K562 (cell line): ENCODE data around the gene MYO10.

Experiments used
- CGGBP1 ChIP-seq: fragments of 250-450 bp; sonication (Bioruptor Pico); IDR thresholded peaks from 2 replicates; pipeline ENCODE4 v1.9.0; 2021; ENCODE audit warnings: mild to moderate bottlenecking
- CTCF ChIP-seq, 3 experiments: IDR thresholded peaks in 2 of 3; conservative IDR thresholded peaks in 1 of 3; 2 replicates each; pipeline ENCODE4 v1.5.1; 2011 to 2012; ENCODE audit warnings: low read length in 3 of 3, mild to moderate bottlenecking in 3 of 3, control low read depth in 2 of 3, improper control_type of control experiment in 1 of 3, inconsistent platforms in 1 of 3, low read depth in 1 of 3, mixed read lengths in 1 of 3, moderate library complexity in 1 of 3; ENCODE audit not compliant: insufficient read depth in 2 of 3
- FOXA1 ChIP-seq: fragments of 450-650 bp; IDR thresholded peaks from 2 replicates; pipeline ENCODE4 v1.6.1; 2016; ENCODE audit warnings: mild to moderate bottlenecking, borderline replicate concordance
- KAT7 ChIP-seq: sonication (generic); formaldehyde crosslinking; IDR thresholded peaks from 2 replicates; pipeline ENCODE4 v1.8.0; 2022; ENCODE audit warnings: missing genetic modification reagents, mild to moderate bottlenecking, borderline replicate concordance
- KDM1A ChIP-seq, 2 experiments: fragments of 450-650 bp; IDR thresholded peaks; 2 replicates each; pipeline ENCODE4 v1.6.1; 2016; ENCODE audit warnings: mild to moderate bottlenecking in 2 of 2
- POU5F1 ChIP-seq: fragments of 150-350 bp; IDR thresholded peaks from 2 replicates; pipeline ENCODE4 v1.6.1; 2014; ENCODE audit warnings: borderline replicate concordance, low read length, low read depth, mild to moderate bottlenecking; ENCODE audit not compliant: partially characterized antibody
- SRF ChIP-seq, 2 experiments: fragments of 250-450, 450-650 bp in 1 of 2; sonication (Bioruptor Pico) in 1 of 2; sonication (generic) in 1 of 2; formaldehyde crosslinking; IDR thresholded peaks; 2 replicates each; pipeline versions ENCODE4 v1.5.0 to v1.5.1; 2020 to 2022; ENCODE audit warnings: mild to moderate bottlenecking in 1 of 2, missing genetic modification reagents in 1 of 2
- ZFP36 ChIP-seq: fragments of 150-350 bp; IDR thresholded peaks from 2 replicates; pipeline ENCODE4 v1.6.1; 2018; ENCODE audit warnings: low read length, low read depth; ENCODE audit not compliant: partially characterized antibody
- ZNF318 ChIP-seq, 2 experiments: fragments of 450-650 bp; IDR thresholded peaks; 2 replicates each; pipeline ENCODE4 v1.6.1; 2016; ENCODE audit warnings: mild to moderate bottlenecking in 2 of 2, borderline replicate concordance in 1 of 2, low read depth in 1 of 2, moderate library complexity in 1 of 2

- TF ChIP-seq KAT7 (CRISPR knock-in tag) (no peak), SRF (CRISPR knock-in tag; IDR thresholded peaks at IDR 0.05) (no peak), CTCF (IDR thresholded peaks at IDR 0.05 in 2 of 3, conservative IDR thresholded peaks at IDR 0.05 in 1 of 3; ENCODE audit: insufficient read depth in 2 of 3, low read depth in 1 of 3, low read length in 3 of 3) (no peak), ZNF318 (IDR thresholded peaks at IDR 0.05; ENCODE audit: borderline replicate concordance in 1 of 2, low read depth in 1 of 2) (no peak), CGGBP1 (CRISPR knock-in tag) (no peak), POU5F1 (no peak), KDM1A (IDR thresholded peaks at IDR 0.05) (no peak), FOXA1 (no peak), ZFP36 (no peak)
Measured at GRCh38 chr5:16881251-16881650, 54.8 kb downstream of the MYO10 start.
